Left cardiac atrium (tissue), 4 donors: Measurements from ENCODE around the gene KCNK4. TPM values are rescaled to one million over a fixed set of nuclear protein-coding genes. Genes with fewer than 3 reads are reported as not detected.
"Not testable (repeated sequence)": the region's sequence is repeated elsewhere in the genome, so short reads cannot be mapped to it uniquely, and the experiment has no call there.

Source experiments
- ATAC-seq, 2 donors: fragments of 200-7000 bp; cut with Tn5 transposase; one replicate each; pipeline ENCODE4 v1.9.1; 2020; ENCODE audit warnings: mild to moderate bottlenecking in 2 of 2, moderate library complexity in 2 of 2
- DNase-seq: peaks from one replicate; pipeline ENCODE4 v3.0.0-alpha.2; 2020
- intact Hi-C, 2 donors: fragments of 100-400 bp; cut with DNase I; formaldehyde crosslinking; loops; one replicate each; pipeline versions ENCODE4 v1.14.1 to v1.15.1; 2022 to 2023
- total RNA-seq, 2 donors: library from RNA; stranded (reverse); fragmentation: NEBNext Ultra II Directional; extraction: Animal tissue kit (Norgen Biotek cat#: 25700); gene quantifications; one replicate each; pipeline ENCODE4 v1.2.1, GENCODE V29; 2021
- donor health status: DM: no; HTN: yes; CAD: no.
- donor health status: DM: no; HTN: yes; CAD: no; lungs with severe emphysema.
- donor health status: DM: yes; HTN: yes; CAD: no.
- donor health status: Dilated cardiomyopathy.

Gene KCNK4
- total RNA-seq, 2 donors from 2014 or later, result 0.13 TPM; not detected in 1

DNA sequence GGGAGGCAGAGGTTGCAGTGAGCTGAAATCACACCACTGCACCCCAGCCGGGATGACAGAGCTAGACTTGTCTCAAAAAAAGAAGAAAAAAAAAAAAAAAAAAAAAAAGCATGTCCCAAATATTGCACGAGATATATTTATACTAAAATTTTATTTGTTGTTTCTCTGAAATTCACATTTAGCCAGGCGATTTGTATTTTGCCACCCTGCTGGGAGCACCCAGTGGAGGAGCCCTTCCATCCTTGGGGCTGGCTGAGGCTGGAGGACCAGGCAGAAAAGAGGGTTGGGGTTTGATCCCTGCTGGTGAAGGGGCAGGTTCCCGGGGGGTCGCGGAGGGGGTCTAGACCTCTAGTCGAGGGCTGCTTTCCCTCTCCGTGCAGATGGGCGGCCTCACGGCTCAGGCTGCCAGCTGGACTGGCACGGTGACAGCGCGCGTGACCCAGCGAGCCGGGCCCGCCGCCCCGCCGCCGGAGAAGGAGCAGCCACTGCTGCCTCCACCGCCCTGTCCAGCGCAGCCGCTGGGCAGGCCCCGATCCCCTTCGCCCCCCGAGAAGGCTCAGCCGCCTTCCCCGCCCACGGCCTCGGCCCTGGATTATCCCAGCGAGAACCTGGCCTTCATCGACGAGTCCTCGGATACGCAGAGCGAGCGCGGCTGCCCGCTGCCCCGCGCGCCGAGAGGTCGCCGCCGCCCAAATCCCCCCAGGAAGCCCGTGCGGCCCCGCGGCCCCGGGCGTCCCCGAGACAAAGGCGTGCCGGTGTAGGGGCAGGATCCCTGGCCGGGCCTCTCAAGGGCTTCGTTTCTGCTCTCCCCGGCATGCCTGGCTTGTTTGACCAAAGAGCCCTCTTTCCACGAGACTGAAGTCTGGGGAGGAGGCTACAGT, 8.1 kb downstream of the KCNK4 start:
- peak; percentile 77 for DNase-seq
- intact Hi-C loops, result no loop called here
- peak; percentile 59 to 60 for ATAC-seq

DNA sequence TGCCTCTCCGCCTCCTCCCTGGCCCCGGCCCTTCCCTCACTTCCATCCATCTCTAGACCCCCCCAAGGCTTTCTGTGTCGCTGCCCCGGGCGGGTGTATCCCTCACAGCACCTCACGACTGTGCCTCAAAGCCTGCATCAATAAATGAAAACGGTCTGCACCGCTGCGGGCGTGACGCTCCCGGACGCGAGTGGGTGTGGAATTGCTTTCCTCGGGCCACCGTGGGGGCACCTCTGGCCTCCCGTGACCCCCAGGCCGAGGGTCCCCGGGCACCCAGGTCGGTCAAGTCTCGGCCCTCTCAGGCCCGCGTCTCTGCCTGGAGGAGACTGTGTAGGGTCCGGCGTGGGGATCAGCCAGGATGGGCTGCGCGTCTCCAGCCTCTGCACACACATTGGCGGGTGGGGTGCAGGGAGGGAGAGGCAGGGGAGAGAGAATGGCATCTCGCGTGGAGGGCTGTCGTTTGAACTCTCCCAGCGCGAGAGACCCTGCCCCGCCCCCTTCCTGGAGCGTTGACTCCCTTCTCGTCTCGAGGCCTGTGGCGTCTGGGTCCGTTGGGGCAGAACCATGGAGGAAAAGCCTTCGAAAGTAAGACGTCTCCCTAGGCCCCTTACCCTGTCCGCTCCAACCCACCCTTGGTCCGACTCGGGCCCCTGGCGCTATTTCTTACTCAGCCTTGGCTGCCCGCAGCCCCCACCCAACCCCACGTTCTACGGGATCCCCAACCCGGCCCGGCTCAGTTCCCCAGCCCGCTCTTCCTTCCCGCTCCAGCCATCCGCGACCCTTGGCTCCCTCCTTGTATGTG, 8.9 kb downstream of the KCNK4 start, which contains the start of gene CATSPERZ:
CATSPERZ (plus strand) TSS at position 512 of the 802 bp plus-strand sequence; CDS start at position 565, 53 bp downstream.
- no peak for ATAC-seq

DNA sequence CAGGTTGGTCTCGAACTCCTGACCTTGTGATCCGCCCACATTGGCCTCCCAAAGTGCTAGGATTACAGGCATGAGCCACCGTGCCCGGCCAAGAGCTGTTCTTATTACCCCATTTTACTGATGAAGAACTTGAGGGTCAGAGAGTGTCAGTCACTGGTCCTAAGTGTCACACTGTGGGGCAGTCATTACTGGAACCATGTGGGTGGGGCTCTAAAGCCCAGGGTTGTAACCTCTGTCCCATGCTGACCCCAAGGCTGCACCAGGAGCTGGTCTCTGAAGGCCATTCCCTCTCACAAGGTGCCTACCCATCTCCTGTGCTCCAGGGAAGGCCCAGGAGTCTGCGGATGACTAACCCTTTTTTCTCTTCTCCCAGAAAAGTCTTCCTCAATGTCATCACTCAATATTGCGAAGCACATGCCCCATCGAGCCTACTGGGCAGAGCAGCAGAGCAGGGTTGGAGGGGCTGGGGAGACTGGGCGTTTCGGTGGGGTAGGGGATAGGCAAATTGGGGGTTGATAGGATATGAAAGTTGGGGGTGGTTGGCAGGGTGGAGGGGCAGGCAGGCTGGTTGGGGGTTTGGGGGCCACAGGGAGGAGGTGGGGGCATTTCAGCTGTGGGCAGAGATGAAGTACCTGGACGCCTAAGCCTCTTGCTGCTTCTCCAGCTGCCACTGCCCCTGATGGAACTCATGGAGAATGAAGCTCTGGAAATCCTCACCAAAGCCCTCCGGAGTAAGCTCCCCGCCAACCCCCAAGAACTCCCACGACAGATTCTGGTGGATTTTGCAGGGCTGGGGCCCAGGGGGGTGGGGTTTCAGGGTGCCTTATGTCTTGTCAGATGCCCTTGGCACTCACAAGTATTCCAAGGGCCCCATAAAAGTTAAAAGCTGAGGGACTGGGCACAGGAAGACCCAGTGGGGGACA, 12.3 kb downstream of the KCNK4 start:
- intact Hi-C loops, result loop anchor here (5.0 to 10.0 kb wide), 3 partner anchors 51 to 101 kb away; partner anchors contain the start of genes FERMT3 (in 1 of the 2) and PLCB3 (in 1 of the 2)
- DNase-seq (no peak), ATAC-seq (no peak)

More for the DNA sequence above, 8.9 kb downstream of the KCNK4 start, which contains the start of gene CATSPERZ:
- no peak for DNase-seq
- intact Hi-C loops, result loop anchor here (5.0 to 10.0 kb wide), 3 partner anchors 48 to 98 kb away; partner anchors contain the start of genes FERMT3 (in 1 of the 2) and PLCB3 (in 1 of the 2)

DNA sequence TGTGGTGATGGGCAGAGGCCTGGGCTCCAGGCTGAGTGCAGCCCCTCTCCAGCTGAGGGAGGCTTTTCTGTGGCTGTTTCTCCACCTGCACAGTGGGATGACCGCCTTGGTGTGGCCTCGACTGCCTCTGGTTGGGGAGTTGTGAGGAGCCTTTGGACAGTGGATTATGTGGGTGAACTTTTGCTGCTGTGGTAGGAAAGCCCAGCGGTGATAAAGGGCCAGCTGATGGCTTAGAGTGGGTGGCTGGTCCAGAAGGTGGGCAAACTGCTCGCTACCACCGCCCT, 12.9 kb downstream of the KCNK4 start:
- DNase-seq (no peak), ATAC-seq (no peak)

DNA sequence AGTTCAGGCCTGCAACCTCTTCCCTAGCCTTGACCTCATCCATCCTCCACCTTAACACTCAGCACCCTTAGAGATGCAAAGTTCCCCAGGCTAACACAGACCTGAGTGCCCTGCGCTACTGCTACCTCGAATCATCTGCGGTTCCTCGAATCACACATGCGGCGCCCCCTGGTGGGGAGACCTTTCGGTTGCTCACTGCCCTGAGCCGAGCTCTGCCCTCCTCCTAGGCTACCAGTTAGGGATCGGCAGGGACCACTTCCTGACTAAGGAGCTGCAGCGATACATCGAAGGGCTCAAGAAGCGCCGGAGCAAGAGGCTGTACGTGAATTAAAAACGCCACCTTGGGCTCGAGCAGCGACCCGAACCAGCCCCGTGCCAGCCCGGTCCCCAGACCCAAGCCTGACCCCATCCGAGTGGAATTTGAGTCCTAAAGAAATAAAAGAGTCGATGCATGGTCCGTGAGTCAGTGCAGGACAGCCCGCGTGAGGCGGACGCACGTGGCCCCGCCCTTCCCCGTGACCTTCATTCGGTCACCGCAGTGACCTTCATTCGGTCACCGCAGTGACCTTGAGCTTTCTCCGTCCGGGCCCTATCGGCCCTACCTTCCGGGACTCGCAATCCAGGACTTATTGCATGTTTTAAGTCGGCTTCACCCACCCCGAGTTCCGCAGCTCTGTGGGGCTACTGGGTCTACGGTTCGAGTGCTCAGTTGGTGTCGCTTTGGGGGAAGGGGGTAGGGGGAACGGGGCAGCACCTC, 13.4 kb downstream of the KCNK4 start:
- peak; percentile 96 for DNase-seq
- intact Hi-C loops, result loop anchor here (5.0 to 10.0 kb wide), 3 partner anchors 52 to 102 kb away; partner anchors contain the start of genes FERMT3 (in 1 of the 2) and PLCB3 (in 1 of the 2)
- ATAC-seq, result peak; percentile 43 to 57

More for the DNA sequence above, 12.9 kb downstream of the KCNK4 start:
- intact Hi-C loops, result loop anchor here (5.0 to 10.0 kb wide), 3 partner anchors 52 to 102 kb away; partner anchors contain the start of genes FERMT3 (in 1 of the 2) and PLCB3 (in 1 of the 2)

DNA sequence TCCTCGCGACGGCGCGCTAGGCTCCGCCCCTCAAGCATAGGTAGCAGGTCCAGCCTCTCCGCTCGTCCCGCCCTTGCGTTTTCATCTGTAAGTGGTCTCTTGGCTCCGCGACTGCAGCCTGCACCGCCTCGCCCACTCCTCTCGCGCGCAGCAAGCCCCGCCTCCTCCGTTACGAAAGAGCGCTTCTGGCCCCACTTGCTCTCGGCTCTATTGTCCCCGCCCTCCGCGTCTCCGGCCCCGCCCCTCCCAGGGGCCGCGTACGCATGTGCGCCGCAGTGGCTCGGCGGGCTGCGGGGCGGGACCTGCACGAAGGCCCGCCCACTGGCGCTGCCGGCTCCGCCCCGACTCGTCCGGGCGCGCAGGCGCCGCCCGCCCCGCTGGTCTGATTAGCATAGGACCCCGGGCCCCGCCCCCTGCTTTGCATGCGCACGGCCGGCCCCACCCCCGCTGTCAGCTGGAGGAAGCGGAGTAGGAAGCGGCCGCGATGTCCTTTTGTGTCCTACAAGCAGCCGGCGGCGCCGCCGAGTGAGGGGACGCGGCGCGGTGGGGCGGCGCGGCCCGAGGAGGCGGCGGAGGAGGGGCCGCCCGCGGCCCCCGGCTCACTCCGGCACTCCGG, 14.1 kb downstream of the KCNK4 start, which contains the start of gene ESRRA:
ESRRA (plus strand) TSS at position 450 of the 616 bp plus-strand sequence. CDS start 1,656 bp downstream, outside the sequence.
- ATAC-seq, result peak; percentile 86 to 92
- intact Hi-C loops, result loop anchor here in 1 of 2 donors (10.0 kb wide), 1 partner anchor 100 kb away; the partner anchor contains the start of gene FERMT3
- peak; percentile 100 for DNase-seq

DNA sequence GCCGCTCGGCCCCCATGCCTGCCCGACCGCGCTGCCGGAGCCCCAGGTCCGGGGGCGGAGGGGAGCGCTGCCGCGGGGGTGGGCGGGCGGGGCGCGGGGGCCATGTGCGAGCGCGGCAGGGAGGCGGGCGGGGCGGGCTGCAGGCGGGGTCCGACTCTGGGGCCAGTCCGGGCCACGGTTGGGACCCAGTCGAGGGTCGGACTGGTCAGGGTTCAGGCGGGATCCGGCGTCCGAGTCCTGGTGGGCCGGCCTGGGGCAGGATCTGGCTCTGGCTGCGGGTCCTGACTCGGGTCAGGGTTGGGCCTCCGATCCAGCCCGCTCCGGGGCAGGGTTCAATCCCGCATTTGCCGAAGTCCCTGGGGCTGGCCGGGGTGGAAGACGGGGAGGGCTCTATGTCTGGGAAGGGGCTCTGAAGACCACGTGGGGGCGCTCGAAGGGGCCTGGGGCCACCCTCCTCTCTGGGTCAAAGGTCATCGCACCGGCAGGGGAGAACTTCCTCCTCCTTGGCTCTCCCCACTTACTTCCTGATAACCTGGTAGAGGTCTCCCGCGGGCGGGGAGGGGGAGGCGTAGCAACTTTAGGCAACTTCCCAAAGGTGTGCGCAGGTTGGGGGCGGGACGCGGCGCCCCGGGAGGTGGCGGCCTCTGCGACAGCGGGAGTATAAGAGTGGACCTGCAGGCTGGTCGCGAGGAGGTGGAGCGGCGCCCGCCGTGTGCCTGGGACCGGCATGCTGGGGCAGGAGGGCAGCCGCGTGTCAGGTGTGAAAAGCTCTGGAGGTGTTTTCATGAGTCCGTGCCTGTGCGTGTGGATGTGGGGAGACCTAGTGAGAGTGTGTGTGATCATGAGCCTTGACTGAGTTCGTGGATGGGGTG, 14.8 kb downstream of the KCNK4 start:
- DNase-seq (peak; percentile 80), ATAC-seq (peak; percentile 5 to 10)
- intact Hi-C loops, result loop anchor here in 1 of 2 donors (10.0 kb wide), 1 partner anchor 101 kb away; the partner anchor contains the start of gene FERMT3

DNA sequence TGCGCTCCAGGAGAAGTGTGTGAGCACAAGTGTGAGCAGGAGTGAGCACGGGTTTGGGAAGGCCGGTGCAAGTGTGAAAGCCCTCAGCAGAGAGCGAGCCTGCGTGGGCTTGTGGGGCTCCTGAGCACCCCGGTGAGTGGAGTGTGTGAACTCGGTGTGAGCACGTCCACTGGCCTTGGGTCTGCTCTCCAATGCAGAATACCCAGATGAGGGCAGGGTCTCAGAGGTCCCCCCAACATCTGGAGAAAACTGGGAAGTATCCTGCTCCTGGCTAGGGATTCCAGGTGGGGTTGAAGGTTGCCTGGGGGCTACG, 15.4 kb downstream of the KCNK4 start:
- intact Hi-C loops, result loop anchor here in 1 of 2 donors (10.0 kb wide), 1 partner anchor 102 kb away; the partner anchor contains the start of gene FERMT3
- ATAC-seq, result no peak

DNA sequence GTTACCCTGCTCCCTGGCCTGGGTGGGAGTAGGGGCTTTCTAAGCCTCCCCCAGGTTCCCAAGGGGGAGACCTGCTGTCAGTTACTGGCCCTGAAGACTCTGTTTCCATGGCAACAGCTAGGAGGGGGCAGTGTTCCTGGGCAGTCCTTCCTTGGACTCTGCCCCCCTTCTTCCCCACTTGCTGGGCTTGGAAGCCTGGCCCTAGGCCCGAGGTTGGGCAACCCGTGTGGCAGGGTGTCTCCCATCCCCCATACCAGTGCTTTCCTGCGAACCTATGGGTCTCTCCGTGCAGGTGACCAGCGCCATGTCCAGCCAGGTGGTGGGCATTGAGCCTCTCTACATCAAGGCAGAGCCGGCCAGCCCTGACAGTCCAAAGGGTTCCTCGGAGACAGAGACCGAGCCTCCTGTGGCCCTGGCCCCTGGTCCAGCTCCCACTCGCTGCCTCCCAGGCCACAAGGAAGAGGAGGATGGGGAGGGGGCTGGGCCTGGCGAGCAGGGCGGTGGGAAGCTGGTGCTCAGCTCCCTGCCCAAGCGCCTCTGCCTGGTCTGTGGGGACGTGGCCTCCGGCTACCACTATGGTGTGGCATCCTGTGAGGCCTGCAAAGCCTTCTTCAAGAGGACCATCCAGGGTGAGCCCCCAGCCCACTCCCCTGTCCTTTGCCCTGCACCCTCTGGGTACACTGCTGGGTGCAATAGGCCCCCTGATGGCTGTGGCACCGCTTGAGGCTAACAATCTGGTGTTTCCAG, 15.9 kb downstream of the KCNK4 start:
- ATAC-seq, result no peak
- no peak for DNase-seq
- intact Hi-C loops, result loop anchor here in 1 of 2 donors (10.0 kb wide), 1 partner anchor 102 kb away; the partner anchor contains the start of gene FERMT3

More for the DNA sequence above, 15.4 kb downstream of the KCNK4 start:
- DNase-seq, result no peak

DNA sequence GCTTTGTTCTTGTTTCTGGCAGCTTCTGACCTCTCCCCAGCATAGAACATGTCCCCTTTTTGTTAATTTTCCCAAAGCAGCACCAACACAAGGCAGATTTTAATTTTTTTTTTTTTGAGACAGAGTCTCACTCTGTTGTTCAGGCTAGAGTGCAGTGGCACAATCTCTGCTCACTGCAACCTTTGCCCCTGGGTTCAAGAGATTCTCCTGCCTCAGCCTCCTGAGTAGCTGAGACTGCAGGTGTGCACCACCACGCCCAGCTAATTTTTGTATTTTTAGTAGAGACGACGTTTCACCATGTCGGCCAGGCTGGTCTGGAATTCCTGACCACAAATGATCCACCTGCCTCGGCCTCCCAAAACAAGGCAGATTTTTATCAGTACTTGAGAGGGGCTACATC, 16.7 kb downstream of the KCNK4 start:
- DNase-seq, ATAC-seq: not testable (repeated sequence)
- intact Hi-C loops, result loop anchor here in 1 of 2 donors (10.0 kb wide), 1 partner anchor 103 kb away; the partner anchor contains the start of gene FERMT3

DNA sequence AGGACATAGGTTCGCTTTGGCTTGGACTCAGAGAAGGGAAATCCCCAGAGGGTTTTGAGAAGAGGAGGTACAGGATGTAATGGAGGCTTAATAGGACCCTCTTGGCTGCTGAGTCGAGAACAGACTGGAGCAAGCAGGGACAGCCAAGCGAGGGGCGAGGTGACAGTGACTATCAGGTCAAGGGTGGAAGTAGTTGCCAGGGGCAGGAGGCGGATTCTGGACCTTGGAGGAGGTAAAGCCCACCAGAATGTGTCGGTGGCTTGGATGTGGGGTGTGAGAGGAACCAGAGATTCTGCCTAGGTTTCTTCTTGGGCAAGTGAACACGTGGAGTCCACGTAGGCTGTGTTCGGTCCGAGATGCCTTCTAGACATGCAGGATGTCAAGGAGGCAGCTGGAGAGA, 21.8 kb downstream of the KCNK4 start:
- ATAC-seq (no peak), DNase-seq (no peak)
- intact Hi-C loops, result no loop called here

DNA sequence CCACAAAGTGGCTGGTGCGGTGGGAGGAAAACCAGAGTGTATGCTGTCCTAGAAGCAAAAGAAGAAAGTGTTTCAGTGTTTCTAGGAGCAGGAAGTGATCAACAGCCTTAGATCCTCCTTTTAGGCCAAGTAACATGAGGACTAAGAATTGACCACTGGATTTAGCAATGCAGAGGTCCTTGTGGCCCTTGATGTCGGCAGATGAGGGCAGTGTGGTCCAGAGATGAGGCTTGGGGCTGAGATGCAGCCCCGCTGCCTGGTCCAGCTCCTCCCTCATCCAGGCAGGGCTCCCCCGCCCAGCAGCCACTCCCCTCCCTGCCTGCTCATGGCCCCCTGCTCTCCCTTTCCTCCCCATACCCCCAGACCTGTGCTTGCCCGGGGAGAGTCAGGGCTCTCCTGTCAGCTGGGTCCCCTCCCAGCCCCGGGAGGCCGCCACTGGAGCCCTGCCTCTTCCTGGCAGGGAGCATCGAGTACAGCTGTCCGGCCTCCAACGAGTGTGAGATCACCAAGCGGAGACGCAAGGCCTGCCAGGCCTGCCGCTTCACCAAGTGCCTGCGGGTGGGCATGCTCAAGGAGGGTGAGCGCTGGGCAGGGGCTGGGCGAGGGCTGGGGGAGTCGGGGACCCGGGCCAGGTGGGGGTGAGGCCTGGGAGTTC, 22.5 kb downstream of the KCNK4 start:
- ATAC-seq (peak in 1 of 2 donors; percentile 1), DNase-seq (peak; percentile 74)
- intact Hi-C loops, result no loop called here

DNA sequence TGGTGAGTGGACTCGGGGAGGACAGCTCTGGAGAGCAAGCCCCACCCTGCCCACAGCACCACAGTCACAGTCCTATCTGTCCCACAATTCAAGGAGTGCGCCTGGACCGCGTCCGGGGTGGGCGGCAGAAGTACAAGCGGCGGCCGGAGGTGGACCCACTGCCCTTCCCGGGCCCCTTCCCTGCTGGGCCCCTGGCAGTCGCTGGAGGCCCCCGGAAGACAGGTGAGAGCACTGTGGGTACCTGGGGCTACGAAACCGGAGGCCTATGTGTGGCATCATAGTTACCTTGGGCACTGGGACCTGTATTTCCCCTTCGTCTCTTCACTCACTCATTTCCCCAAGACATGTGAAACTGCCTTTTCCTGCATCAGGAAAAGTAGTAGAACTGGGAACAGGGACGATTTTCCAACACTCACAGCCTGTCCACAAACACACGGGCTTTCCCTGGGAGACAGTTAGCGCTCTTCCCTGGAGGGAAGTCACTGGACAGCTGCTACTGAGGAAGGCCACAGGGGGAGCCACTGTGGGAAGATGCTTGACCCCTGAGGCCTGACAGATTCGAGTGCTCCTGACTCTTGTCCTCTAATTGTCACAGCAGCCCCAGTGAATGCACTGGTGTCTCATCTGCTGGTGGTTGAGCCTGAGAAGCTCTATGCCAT, 23.2 kb downstream of the KCNK4 start:
- intact Hi-C loops, result no loop called here
- no peak for ATAC-seq

More for the DNA sequence above, 23.2 kb downstream of the KCNK4 start:
- DNase-seq, result no peak
